Measurements from ENCODE around the gene CAPN2.

- peak; percentile 52; the same call in 1 of the 2 replicates for TF ChIP-seq TAF1 (IDR thresholded peaks at IDR 0.05; ENCODE audit: borderline replicate concordance, insufficient read depth, low read length)
- TF ChIP-seq POLR2AphosphoS5 (IDR thresholded peaks at IDR 0.05; ENCODE audit: low read depth, low read length) = no peak
- TF ChIP-seq SIN3A (IDR thresholded peaks at IDR 0.05; ENCODE audit: borderline replicate concordance, insufficient read depth, low read length) = no peak
- 0 out of 4 replicates have a peak, but pooled peaks of 1 of the 2 experiments have one; percentile 17 for TF ChIP-seq REST (IDR thresholded peaks at IDR 0.05; ENCODE audit: insufficient read depth in 1 of 2, low read depth in 2 of 2, low read length in 2 of 2)
These were observed 7.1 kb upstream of the CAPN2 start for GRCh38 chr1:223704921-223705878.

Measured in PFSK-1 (cell line).